Peyer's patch (tissue), 4 donors: ENCODE data around the gene C14orf180.

Experiments used
- POLR2A ChIP-seq, 2 donors: fragments of 450-650 bp; IDR thresholded peaks; one replicate each; pipeline ENCODE4 v1.5.1; 2017; ENCODE audit warnings: antibody characterized with exemption in 2 of 2, mild to moderate bottlenecking in 2 of 2, moderate library complexity in 2 of 2
- TF ChIP-seq, protein P1 (sequence below), 6 experiments: fragments of 450-650 bp in 4 of 6; fragments of 200-600 bp in 2 of 6; sonication (generic) in 1 of 6; IDR thresholded peaks; one replicate each; pipeline ENCODE4 v1.5.1; 2017 to 2019; ENCODE audit warnings: antibody characterized with exemption in 6 of 6, mild to moderate bottlenecking in 3 of 6, moderate library complexity in 1 of 6

DNA sequence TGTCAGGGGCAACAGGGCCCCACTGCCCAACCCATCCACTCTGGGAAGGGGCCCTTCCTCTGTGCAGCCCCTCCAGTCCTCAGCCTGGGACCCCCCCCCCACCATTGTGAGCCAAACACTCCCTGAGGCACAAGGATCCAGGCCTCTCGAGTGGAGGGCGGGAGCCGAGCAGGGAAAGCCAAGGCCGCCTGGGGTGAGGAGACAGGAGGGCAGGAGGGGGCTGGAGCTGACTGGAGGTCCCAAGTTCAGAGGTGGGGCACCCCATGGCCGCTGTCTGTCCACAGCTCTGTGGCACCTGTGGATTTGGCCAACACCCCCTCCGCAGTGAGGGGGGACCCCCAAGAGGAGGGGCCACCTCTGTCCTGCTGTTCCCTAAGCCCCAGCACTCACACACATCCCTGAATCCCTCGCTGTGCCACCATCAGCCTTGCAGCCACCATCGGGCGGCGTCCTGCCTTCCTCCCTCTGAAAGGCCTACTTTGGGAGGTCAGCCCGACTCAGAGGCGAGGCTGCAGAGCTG, 25.4 kb upstream of the C14orf180 start:
- no peak for TF ChIP-seq POLR2A (IDR thresholded peaks at IDR 0.05)
- TF ChIP-seq, protein P1, sequence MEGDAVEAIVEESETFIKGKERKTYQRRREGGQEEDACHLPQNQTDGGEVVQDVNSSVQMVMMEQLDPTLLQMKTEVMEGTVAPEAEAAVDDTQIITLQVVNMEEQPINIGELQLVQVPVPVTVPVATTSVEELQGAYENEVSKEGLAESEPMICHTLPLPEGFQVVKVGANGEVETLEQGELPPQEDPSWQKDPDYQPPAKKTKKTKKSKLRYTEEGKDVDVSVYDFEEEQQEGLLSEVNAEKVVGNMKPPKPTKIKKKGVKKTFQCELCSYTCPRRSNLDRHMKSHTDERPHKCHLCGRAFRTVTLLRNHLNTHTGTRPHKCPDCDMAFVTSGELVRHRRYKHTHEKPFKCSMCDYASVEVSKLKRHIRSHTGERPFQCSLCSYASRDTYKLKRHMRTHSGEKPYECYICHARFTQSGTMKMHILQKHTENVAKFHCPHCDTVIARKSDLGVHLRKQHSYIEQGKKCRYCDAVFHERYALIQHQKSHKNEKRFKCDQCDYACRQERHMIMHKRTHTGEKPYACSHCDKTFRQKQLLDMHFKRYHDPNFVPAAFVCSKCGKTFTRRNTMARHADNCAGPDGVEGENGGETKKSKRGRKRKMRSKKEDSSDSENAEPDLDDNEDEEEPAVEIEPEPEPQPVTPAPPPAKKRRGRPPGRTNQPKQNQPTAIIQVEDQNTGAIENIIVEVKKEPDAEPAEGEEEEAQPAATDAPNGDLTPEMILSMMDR (IDR thresholded peaks at IDR 0.05): no peak
